ENCODE data around the gene UGT2B7. TPM values are rescaled to one million over a fixed set of nuclear protein-coding genes. Genes with fewer than 3 reads are reported as not detected.

UGT2B7 gene
- total RNA-seq, 1 experiment from 2014 or later = not detected

DNA sequence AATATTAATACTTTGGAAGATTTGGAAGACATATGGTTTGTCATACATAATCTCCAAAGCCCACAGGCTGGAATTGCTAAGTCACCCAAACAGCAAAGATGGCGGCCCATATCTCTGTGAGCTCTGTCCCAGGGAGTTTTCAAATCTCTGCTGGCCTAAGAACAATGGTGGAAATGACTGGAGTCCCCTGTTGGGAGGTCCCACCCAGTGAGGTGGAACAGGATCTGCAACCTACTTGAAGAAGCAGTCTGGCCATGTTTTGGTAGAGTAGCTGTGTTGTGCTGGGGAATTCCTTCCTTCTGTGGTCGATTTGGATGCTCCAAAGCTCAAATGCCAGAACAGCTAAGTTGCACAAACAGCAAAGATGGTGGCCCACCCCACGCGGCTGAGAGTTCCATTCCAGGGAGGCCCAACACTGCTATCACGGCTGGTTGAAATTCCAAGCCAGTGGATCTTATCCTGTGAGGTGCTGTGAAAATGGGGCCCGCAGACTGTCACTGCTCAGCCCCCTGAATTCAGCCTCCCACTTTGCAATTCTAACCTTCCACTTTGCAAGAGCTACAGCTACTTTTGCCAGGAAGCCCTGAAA is 3.2 kb upstream of the UGT2B7 start:
- CTCF ChIA-PET = no interaction called here
- POLR2A ChIA-PET = no interaction called here
- BruUV-seq (replicated peaks) = no TSS peak
- Histone ChIP-seq H3K4me3 (ENCODE audit: low read depth in 2 of 2, low read length in 2 of 2) (no peak overlapping the region), H3K27ac (ENCODE audit: low read length) (no peak overlapping the region), H3K36me3 (ENCODE audit: control insufficient read depth, insufficient read depth, low read length) (no peaks in the 10 kb centered on the region), H3K9me3 (ENCODE audit: control insufficient read depth, insufficient read depth, low read depth, low read length) (no peaks in the 10 kb centered on the region), H3K4me1 (ENCODE audit: control insufficient read depth, insufficient read depth, low read length) (no peaks in the 10 kb centered on the region), H3K27me3 (ENCODE audit: control insufficient read depth, insufficient read depth, low read length) (no peaks in the 10 kb centered on the region)
- DNase-seq (ENCODE audit: low read depth, low spot score) (no peak), ATAC-seq (no peak)
- intact Hi-C loops (cut with micrococcal nuclease; ENCODE audit: unreplicated experiment) (no loop called here), in situ Hi-C loops (cut with HindIII; ENCODE audit: low pct_unique_long_range_greater_than_20kb, low sequenced_read_pairs) (no loop called here)
- TF ChIP-seq SIN3A (IDR thresholded peaks at IDR 0.05; ENCODE audit: borderline replicate concordance, insufficient read depth, low read depth, low read length) (no peak), POLR2AphosphoS5 (IDR thresholded peaks at IDR 0.05; ENCODE audit: low read depth, low read length) (no peak), TCF7L2 (IDR thresholded peaks at IDR 0.05; ENCODE audit: low read depth, low read length) (no peak)
- TF ChIP-seq, protein P1, sequence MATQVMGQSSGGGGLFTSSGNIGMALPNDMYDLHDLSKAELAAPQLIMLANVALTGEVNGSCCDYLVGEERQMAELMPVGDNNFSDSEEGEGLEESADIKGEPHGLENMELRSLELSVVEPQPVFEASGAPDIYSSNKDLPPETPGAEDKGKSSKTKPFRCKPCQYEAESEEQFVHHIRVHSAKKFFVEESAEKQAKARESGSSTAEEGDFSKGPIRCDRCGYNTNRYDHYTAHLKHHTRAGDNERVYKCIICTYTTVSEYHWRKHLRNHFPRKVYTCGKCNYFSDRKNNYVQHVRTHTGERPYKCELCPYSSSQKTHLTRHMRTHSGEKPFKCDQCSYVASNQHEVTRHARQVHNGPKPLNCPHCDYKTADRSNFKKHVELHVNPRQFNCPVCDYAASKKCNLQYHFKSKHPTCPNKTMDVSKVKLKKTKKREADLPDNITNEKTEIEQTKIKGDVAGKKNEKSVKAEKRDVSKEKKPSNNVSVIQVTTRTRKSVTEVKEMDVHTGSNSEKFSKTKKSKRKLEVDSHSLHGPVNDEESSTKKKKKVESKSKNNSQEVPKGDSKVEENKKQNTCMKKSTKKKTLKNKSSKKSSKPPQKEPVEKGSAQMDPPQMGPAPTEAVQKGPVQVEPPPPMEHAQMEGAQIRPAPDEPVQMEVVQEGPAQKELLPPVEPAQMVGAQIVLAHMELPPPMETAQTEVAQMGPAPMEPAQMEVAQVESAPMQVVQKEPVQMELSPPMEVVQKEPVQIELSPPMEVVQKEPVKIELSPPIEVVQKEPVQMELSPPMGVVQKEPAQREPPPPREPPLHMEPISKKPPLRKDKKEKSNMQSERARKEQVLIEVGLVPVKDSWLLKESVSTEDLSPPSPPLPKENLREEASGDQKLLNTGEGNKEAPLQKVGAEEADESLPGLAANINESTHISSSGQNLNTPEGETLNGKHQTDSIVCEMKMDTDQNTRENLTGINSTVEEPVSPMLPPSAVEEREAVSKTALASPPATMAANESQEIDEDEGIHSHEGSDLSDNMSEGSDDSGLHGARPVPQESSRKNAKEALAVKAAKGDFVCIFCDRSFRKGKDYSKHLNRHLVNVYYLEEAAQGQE (IDR thresholded peaks at IDR 0.05; ENCODE audit: insufficient read depth in 1 of 2, low read depth in 2 of 2, low read length in 1 of 2) = no peak
- TF ChIP-seq, protein P2, sequence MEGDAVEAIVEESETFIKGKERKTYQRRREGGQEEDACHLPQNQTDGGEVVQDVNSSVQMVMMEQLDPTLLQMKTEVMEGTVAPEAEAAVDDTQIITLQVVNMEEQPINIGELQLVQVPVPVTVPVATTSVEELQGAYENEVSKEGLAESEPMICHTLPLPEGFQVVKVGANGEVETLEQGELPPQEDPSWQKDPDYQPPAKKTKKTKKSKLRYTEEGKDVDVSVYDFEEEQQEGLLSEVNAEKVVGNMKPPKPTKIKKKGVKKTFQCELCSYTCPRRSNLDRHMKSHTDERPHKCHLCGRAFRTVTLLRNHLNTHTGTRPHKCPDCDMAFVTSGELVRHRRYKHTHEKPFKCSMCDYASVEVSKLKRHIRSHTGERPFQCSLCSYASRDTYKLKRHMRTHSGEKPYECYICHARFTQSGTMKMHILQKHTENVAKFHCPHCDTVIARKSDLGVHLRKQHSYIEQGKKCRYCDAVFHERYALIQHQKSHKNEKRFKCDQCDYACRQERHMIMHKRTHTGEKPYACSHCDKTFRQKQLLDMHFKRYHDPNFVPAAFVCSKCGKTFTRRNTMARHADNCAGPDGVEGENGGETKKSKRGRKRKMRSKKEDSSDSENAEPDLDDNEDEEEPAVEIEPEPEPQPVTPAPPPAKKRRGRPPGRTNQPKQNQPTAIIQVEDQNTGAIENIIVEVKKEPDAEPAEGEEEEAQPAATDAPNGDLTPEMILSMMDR (IDR thresholded peaks at IDR 0.05) = no peak

DNA sequence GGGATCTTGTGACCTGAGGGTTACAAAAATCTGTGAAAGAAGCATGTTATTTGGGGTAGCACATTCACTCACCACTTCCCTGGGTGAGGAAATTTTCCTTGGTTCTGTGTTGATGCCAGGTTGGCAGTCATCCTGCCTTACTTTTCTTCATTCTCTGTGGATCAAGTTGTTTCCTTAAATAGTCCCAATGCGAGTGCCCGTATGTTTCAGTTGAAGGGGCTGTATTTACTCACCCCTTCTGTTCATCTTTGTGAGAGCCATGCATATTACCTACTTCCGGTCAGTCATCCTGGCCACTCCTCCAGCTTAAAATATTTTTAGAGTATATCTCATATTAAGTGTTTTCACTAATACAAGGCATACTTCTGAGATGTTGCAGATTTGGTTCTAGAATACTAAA is 2.6 kb upstream of the UGT2B7 start:
- CTCF ChIA-PET = no interaction called here
- no peaks in the 10 kb centered on the region for H3K36me3 ChIP-seq (ENCODE audit: control insufficient read depth, insufficient read depth, low read length)
- TF ChIP-seq, protein P2 (IDR thresholded peaks at IDR 0.05) = no peak
- TF ChIP-seq TCF7L2 (IDR thresholded peaks at IDR 0.05; ENCODE audit: low read depth, low read length) (no peak), POLR2AphosphoS5 (IDR thresholded peaks at IDR 0.05; ENCODE audit: low read depth, low read length) (no peak), SIN3A (IDR thresholded peaks at IDR 0.05; ENCODE audit: borderline replicate concordance, insufficient read depth, low read depth, low read length) (no peak)
- TF ChIP-seq, protein P1 (IDR thresholded peaks at IDR 0.05; ENCODE audit: insufficient read depth in 1 of 2, low read depth in 2 of 2, low read length in 1 of 2) = no peak
- in situ Hi-C loops (cut with HindIII; ENCODE audit: low pct_unique_long_range_greater_than_20kb, low sequenced_read_pairs) (no loop called here), intact Hi-C loops (cut with micrococcal nuclease; ENCODE audit: unreplicated experiment) (no loop called here)
- no peaks in the 10 kb centered on the region for H3K9me3 ChIP-seq (ENCODE audit: control insufficient read depth, insufficient read depth, low read depth, low read length)
- H3K4me1 ChIP-seq (ENCODE audit: control insufficient read depth, insufficient read depth, low read length) = no peaks in the 10 kb centered on the region
- no TSS peak for BruUV-seq (replicated peaks)
- ATAC-seq (no peak), DNase-seq (ENCODE audit: low read depth, low spot score) (no peak)
- no peak overlapping the region for H3K4me3 ChIP-seq (ENCODE audit: low read depth in 2 of 2, low read length in 2 of 2)
- H3K27me3 ChIP-seq (ENCODE audit: control insufficient read depth, insufficient read depth, low read length) = no peaks in the 10 kb centered on the region
- no peak overlapping the region for H3K27ac ChIP-seq (ENCODE audit: low read length)
- POLR2A ChIA-PET = no interaction called here
